ENCODE data around the gene CEBPA. TPM values are rescaled to one million over a fixed set of nuclear protein-coding genes. Genes with fewer than 3 reads are reported as not detected.

The CEBPA gene
- polyA plus RNA-seq, 1 experiment = 0.06 TPM

GRCh38 chr19:33288666-33289065 is 13.7 kb downstream of the CEBPA start:
- POLR2A ChIA-PET = no interaction called here
- H3K27me3 ChIP-seq (ENCODE audit: control insufficient read depth, insufficient read depth, low read length) = peaks cover 18% of the 10 kb centered on the region
- TF ChIP-seq CTCF (IDR thresholded peaks at IDR 0.05; ENCODE audit: low read depth, low read length) = no peak
- H3K9me3 ChIP-seq (ENCODE audit: control insufficient read depth, insufficient read depth, low read length) = peaks cover 5% of the 10 kb centered on the region; the same call in 1 of the 2 replicates
- CTCF ChIA-PET = no interaction called here
- no peak overlapping the region for H3K4me3 ChIP-seq (ENCODE audit: low read depth, low read length)
- no peak overlapping the region for H3K27ac ChIP-seq (ENCODE audit: low read depth, low read length)
- DNase-seq (ENCODE audit: low read depth, low spot score) = no peak

GRCh38 chr19:33287927-33288326 is 14.4 kb downstream of the CEBPA start:
- ChIA-PET CTCF (interaction anchor here (0.6 kb wide), 1 partner anchor 15 kb away, joined by 3 read pairs; no protein-coding TSS in a partner anchor), POLR2A (no interaction called here)
- no peak for TF ChIP-seq CTCF (IDR thresholded peaks at IDR 0.05; ENCODE audit: low read depth, low read length)

DNA sequence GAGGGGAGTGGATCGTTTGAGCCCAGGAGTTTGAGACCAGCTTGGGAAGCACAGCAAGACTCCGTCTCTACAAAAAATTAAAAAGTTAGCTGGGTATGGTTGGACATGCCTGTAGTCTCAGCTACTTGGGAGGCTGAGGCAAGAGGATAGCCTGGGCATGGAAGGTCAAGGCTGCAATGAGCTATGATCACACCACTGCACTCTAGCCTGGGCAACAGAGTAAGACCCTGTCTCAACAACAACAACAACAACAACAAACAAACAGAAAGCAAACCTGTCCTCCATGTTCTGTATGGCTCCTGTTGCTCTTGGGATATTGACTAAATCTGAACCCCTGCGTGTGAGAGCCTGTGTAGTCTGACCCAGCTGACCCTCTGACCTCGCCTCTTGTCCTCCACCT is 14.9 kb downstream of the CEBPA start:
- Histone ChIP-seq H3K9me3 (ENCODE audit: control insufficient read depth, insufficient read depth, low read length) (peaks cover 5% of the 10 kb centered on the region; the same call in 1 of the 2 replicates), H3K4me3 (ENCODE audit: low read depth, low read length) (no peak overlapping the region), H3K27ac (ENCODE audit: low read depth, low read length) (no peak overlapping the region), H3K27me3 (ENCODE audit: control insufficient read depth, insufficient read depth, low read length) (peaks cover 20% of the 10 kb centered on the region)
- POLR2A ChIA-PET = no interaction called here
- CTCF ChIA-PET = interaction anchor here (0.6 kb wide), 1 partner anchor 16 kb away, joined by 3 read pairs; no protein-coding TSS in a partner anchor
- no peak for TF ChIP-seq CTCF (IDR thresholded peaks at IDR 0.05; ENCODE audit: low read depth, low read length)
- no peak for DNase-seq (ENCODE audit: low read depth, low spot score)

More at GRCh38 chr19:33287927-33288326, 14.4 kb downstream of the CEBPA start:
- no peak overlapping the region for H3K4me3 ChIP-seq (ENCODE audit: low read depth, low read length)
- no peak for DNase-seq (ENCODE audit: low read depth, low spot score)
- H3K9me3 ChIP-seq (ENCODE audit: control insufficient read depth, insufficient read depth, low read length) = peaks cover 5% of the 10 kb centered on the region; the same call in 1 of the 2 replicates
- no peak overlapping the region for H3K27ac ChIP-seq (ENCODE audit: low read depth, low read length)
- H3K27me3 ChIP-seq (ENCODE audit: control insufficient read depth, insufficient read depth, low read length) = peaks cover 20% of the 10 kb centered on the region

DNA sequence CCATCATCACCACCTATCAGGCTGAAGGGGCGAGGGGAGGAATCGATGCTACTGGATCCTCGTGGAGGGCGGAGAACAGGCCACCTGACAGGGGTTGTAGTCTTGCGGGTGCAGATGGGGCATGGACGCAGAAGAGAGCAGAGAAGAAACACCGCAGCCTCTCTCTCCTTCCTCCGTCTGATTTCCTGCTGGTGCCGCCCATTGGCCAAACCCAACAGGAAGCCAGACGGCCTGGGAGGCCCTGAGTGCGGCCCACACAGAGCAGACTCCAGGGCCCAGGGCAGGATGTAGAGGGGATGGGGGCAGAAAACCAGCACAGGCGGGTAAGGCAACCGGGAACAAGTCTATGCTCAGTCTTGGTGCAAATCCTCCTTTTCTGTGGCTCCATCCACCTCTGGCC is 15.4 kb downstream of the CEBPA start:
- no peak for TF ChIP-seq CTCF (IDR thresholded peaks at IDR 0.05; ENCODE audit: low read depth, low read length)
- ChIA-PET POLR2A (no interaction called here), CTCF (no interaction called here)
- Histone ChIP-seq H3K27me3 (ENCODE audit: control insufficient read depth, insufficient read depth, low read length) (peaks cover 20% of the 10 kb centered on the region), H3K27ac (ENCODE audit: low read depth, low read length) (no peak overlapping the region), H3K4me3 (ENCODE audit: low read depth, low read length) (no peak overlapping the region), H3K9me3 (ENCODE audit: control insufficient read depth, insufficient read depth, low read length) (peaks cover 5% of the 10 kb centered on the region; the same call in 1 of the 2 replicates)
- DNase-seq (ENCODE audit: low read depth, low spot score) = no peak

DNA sequence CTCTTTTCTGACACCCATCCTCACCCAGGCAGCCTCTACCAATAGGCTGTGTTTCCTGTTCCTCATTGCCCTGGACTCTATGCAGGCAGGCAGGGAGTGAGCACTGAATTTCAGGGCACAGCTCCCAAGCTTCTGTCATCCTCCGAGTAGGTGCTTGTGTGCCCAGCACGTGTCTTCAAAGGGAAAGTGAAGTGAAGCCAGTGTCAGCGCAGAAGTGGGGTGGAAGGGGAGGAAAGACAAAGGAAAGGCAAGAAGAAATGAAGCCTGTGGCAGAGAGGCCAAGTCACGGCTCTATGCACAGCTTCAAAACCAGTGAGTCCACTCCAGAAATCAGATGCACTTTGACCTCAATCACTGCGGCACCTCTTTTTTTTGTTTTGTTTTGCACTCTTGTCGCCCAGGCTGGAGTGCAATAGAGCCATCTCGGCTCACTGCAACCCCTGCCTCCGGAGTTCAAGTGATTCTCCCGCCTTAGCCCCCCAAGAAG is 16.9 kb downstream of the CEBPA start:
- peaks cover 5% of the 10 kb centered on the region; the same call in 1 of the 2 replicates for H3K9me3 ChIP-seq (ENCODE audit: control insufficient read depth, insufficient read depth, low read length)
- no peak for DNase-seq (ENCODE audit: low read depth, low spot score)
- no peak overlapping the region for H3K4me3 ChIP-seq (ENCODE audit: low read depth, low read length)
- POLR2A ChIA-PET = no interaction called here
- TF ChIP-seq CTCF (IDR thresholded peaks at IDR 0.05; ENCODE audit: low read depth, low read length) = no peak
- peaks cover 20% of the 10 kb centered on the region for H3K27me3 ChIP-seq (ENCODE audit: control insufficient read depth, insufficient read depth, low read length)
- no peak overlapping the region for H3K27ac ChIP-seq (ENCODE audit: low read depth, low read length)
- CTCF ChIA-PET = no interaction called here

Data from AG04450 (cell line).